ENCODE results near the gene OTOGL.

- TF ChIP-seq POLR2AphosphoS5 (IDR thresholded peaks at IDR 0.05) (no peak), POLR2A (IDR thresholded peaks at IDR 0.05) (no peak)
- TF ChIP-seq, protein P1, sequence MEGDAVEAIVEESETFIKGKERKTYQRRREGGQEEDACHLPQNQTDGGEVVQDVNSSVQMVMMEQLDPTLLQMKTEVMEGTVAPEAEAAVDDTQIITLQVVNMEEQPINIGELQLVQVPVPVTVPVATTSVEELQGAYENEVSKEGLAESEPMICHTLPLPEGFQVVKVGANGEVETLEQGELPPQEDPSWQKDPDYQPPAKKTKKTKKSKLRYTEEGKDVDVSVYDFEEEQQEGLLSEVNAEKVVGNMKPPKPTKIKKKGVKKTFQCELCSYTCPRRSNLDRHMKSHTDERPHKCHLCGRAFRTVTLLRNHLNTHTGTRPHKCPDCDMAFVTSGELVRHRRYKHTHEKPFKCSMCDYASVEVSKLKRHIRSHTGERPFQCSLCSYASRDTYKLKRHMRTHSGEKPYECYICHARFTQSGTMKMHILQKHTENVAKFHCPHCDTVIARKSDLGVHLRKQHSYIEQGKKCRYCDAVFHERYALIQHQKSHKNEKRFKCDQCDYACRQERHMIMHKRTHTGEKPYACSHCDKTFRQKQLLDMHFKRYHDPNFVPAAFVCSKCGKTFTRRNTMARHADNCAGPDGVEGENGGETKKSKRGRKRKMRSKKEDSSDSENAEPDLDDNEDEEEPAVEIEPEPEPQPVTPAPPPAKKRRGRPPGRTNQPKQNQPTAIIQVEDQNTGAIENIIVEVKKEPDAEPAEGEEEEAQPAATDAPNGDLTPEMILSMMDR (IDR thresholded peaks at IDR 0.05) = no peak
Measured at GRCh38 chr12:80234667-80235066, 135.3 kb downstream of the OTOGL start.
